GM23338 (cell line): Measurements from ENCODE around the gene EYA2. TPM values are rescaled to one million over a fixed set of nuclear protein-coding genes. Genes with fewer than 3 reads are reported as not detected.

Source experiments
- EZH2 ChIP-seq: fragments of 200-600 bp; sonication (generic); IDR thresholded peaks from one replicate; pipeline ENCODE4 v1.8.0; 2017; ENCODE audit warnings: antibody characterized with exemption, mild to moderate bottlenecking, low read depth; ENCODE audit not compliant: unreplicated experiment
- EZH2phosphoT487 ChIP-seq: fragments of 200-600 bp; sonication (generic); IDR thresholded peaks from one replicate; pipeline ENCODE4 v1.8.1; 2018; ENCODE audit warnings: antibody characterized with exemption; ENCODE audit not compliant: unreplicated experiment
- JUNB ChIP-seq: IDR thresholded peaks from one replicate; pipeline ENCODE4 v1.6.1; 2016; ENCODE audit warnings: antibody characterized with exemption; ENCODE audit not compliant: unreplicated experiment
- POLR2AphosphoS5 ChIP-seq: IDR thresholded peaks from 2 replicates; pipeline ENCODE4 v1.6.1; 2016; ENCODE audit warnings: antibody characterized with exemption, low read depth
- polyA plus RNA-seq: library from polyadenylated mRNA; unstranded; fragments of >200 nt; fragmentation: Nextera tagmentation; extraction: Ambion mirVana; gene quantifications from 2 replicates; pipeline ENCODE4 v1.2.1, GENCODE V29; 2016
- total RNA-seq: library from RNA; depleted of rRNA; stranded (reverse); fragments of >200 nt; shearing (Covaris generic); gene quantifications from 2 replicates; pipeline ENCODE4 v1.2.3, GENCODE V29; 2014
- TF ChIP-seq, protein P1 (sequence below): fragments of 250-450 bp; sonication (Bioruptor Pico); IDR thresholded peaks from 2 replicates; pipeline ENCODE4 v1.5.0; 2020; ENCODE audit warnings: mild to moderate bottlenecking, moderate library complexity
- TF ChIP-seq, protein P2 (sequence below): IDR thresholded peaks from one replicate; pipeline ENCODE4 v1.6.1; 2018; ENCODE audit warnings: antibody characterized with exemption; ENCODE audit not compliant: unreplicated experiment

EYA2 gene
- total and polyA plus RNA-seq, 2 experiments from 2014 or later, result 0.50 to 0.56 TPM

DNA sequence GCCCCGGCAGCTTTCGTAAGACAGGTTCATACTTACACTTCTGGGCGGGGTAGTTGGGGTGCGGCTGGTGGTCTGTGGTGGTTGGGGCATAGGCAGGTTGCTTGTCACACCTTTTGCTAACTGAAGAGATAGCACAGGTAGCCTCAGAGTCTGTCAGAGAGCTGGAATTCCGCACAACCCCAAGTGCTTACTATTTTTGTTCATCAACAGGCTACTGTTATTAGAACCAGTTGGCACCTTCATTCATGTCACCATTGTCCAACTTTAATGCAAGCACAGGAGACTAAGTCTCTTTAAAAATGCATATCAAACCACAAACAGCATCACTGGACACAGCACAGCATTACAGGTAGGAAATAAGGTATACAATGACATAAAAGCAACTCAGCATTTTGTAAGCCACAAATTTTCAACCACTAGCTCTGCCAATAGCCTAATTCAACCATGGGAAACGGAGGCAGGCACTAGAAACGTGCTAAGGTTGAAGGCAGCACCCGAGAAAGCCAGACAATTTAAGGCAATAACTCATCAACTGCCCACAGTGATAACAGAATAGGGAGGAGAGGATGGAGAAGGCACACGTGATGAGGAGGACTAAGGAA, 318.1 kb downstream of the EYA2 start (continued):
- TF ChIP-seq, protein P1, sequence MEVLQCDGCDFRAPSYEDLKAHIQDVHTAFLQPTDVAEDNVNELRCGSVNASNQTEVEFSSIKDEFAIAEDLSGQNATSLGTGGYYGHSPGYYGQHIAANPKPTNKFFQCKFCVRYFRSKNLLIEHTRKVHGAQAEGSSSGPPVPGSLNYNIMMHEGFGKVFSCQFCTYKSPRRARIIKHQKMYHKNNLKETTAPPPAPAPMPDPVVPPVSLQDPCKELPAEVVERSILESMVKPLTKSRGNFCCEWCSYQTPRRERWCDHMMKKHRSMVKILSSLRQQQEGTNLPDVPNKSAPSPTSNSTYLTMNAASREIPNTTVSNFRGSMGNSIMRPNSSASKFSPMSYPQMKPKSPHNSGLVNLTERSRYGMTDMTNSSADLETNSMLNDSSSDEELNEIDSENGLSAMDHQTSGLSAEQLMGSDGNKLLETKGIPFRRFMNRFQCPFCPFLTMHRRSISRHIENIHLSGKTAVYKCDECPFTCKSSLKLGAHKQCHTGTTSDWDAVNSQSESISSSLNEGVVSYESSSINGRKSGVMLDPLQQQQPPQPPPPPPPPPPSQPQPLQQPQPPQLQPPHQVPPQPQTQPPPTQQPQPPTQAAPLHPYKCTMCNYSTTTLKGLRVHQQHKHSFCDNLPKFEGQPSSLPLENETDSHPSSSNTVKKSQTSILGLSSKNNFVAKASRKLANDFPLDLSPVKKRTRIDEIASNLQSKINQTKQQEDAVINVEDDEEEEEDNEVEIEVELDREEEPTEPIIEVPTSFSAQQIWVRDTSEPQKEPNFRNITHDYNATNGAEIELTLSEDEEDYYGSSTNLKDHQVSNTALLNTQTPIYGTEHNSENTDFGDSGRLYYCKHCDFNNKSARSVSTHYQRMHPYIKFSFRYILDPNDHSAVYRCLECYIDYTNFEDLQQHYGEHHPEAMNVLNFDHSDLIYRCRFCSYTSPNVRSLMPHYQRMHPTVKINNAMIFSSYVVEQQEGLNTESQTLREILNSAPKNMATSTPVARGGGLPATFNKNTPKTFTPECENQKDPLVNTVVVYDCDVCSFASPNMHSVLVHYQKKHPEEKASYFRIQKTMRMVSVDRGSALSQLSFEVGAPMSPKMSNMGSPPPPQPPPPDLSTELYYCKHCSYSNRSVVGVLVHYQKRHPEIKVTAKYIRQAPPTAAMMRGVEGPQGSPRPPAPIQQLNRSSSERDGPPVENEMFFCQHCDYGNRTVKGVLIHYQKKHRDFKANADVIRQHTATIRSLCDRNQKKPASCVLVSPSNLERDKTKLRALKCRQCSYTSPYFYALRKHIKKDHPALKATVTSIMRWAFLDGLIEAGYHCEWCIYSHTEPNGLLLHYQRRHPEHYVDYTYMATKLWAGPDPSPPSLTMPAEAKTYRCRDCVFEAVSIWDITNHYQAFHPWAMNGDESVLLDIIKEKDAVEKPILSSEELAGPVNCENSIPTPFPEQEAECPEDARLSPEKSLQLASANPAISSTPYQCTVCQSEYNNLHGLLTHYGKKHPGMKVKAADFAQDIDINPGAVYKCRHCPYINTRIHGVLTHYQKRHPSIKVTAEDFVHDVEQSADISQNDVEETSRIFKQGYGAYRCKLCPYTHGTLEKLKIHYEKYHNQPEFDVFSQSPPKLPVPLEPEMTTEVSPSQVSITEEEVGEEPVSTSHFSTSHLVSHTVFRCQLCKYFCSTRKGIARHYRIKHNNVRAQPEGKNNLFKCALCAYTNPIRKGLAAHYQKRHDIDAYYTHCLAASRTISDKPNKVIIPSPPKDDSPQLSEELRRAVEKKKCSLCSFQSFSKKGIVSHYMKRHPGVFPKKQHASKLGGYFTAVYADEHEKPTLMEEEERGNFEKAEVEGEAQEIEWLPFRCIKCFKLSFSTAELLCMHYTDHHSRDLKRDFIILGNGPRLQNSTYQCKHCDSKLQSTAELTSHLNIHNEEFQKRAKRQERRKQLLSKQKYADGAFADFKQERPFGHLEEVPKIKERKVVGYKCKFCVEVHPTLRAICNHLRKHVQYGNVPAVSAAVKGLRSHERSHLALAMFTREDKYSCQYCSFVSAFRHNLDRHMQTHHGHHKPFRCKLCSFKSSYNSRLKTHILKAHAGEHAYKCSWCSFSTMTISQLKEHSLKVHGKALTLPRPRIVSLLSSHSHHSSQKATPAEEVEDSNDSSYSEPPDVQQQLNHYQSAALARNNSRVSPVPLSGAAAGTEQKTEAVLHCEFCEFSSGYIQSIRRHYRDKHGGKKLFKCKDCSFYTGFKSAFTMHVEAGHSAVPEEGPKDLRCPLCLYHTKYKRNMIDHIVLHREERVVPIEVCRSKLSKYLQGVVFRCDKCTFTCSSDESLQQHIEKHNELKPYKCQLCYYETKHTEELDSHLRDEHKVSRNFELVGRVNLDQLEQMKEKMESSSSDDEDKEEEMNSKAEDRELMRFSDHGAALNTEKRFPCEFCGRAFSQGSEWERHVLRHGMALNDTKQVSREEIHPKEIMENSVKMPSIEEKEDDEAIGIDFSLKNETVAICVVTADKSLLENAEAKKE (CRISPR knock-in tag), result no peak
- TF ChIP-seq POLR2AphosphoS5, result no peak
- no peak for TF ChIP-seq EZH2phosphoT487
- TF ChIP-seq EZH2, result no peak
- TF ChIP-seq, protein P2, sequence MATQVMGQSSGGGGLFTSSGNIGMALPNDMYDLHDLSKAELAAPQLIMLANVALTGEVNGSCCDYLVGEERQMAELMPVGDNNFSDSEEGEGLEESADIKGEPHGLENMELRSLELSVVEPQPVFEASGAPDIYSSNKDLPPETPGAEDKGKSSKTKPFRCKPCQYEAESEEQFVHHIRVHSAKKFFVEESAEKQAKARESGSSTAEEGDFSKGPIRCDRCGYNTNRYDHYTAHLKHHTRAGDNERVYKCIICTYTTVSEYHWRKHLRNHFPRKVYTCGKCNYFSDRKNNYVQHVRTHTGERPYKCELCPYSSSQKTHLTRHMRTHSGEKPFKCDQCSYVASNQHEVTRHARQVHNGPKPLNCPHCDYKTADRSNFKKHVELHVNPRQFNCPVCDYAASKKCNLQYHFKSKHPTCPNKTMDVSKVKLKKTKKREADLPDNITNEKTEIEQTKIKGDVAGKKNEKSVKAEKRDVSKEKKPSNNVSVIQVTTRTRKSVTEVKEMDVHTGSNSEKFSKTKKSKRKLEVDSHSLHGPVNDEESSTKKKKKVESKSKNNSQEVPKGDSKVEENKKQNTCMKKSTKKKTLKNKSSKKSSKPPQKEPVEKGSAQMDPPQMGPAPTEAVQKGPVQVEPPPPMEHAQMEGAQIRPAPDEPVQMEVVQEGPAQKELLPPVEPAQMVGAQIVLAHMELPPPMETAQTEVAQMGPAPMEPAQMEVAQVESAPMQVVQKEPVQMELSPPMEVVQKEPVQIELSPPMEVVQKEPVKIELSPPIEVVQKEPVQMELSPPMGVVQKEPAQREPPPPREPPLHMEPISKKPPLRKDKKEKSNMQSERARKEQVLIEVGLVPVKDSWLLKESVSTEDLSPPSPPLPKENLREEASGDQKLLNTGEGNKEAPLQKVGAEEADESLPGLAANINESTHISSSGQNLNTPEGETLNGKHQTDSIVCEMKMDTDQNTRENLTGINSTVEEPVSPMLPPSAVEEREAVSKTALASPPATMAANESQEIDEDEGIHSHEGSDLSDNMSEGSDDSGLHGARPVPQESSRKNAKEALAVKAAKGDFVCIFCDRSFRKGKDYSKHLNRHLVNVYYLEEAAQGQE, result no peak
- no peak for TF ChIP-seq JUNB
